ENCODE measurements around the gene NUP210. TPM values are rescaled to one million over a fixed set of nuclear protein-coding genes. Genes with fewer than 3 reads are reported as not detected.
"Not testable (repeated sequence)": the region's sequence is repeated elsewhere in the genome, so short reads cannot be mapped to it uniquely, and the experiment has no call there.

NUP210 gene
- polyA plus RNA-seq, 1 donor, result 26.0 TPM

DNA sequence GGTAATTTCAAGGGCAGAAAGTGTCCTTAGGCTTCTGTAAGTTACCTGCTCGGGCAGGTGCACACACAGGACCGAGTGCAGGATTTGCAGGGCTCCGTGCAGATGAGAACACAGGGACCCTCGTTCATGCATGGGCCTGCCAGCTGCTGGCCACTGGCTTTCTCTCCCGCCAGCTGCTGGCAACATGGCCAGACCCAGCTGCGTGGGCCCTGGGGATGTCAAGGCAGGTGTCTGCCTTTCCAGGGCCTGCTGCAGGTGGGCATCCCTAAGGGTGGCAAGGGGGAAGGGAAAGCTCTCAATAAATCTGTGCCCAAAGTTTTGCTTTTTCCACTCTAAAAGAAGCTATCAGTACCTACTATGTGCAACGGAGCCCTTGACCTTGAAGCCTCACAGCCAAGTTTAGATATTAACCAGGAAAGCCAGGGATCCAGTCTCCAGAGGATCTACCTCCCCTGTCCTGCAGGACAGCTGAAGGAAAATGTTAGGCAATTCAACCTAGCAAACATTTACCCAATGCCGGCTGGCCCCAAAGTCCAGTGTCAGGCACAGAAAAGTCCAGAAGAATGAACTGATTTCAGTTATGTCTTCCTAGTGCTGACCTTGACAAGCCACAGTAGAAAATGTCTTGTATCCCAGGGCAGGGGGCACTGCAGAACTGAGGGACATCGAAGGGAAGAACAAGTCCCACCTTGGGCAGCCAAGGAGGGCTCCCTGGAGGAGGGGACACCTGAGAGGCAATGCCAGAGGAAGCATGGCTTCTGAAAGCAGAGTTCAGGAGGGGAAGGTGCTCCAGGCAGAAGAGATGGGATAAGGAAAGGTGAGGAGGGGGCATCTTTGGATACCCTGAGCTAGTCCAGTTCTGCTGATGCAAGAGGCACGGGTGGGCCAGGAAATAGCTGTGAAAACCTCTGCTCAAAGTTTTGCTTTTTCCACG is 26.4 kb downstream of the NUP210 start:
- H3K36me3 ChIP-seq (ENCODE audit: control insufficient read depth, insufficient read depth, low read length), result peaks cover 48% of the 10 kb centered on the region
- peak; percentile 37 to 71 for DNase-seq
- H3K27me3 ChIP-seq (ENCODE audit: control insufficient read depth, insufficient read depth, low read length), result no peaks in the 10 kb centered on the region
- H3K27ac ChIP-seq (ENCODE audit: low read length), result peak overlapping the region; percentile 30
- H3K4me1 ChIP-seq (ENCODE audit: control insufficient read depth, insufficient read depth, low read length), result peaks cover 19% of the 10 kb centered on the region
- no peaks in the 10 kb centered on the region for H3K9me3 ChIP-seq (ENCODE audit: control insufficient read depth, low read depth, low read length)
- WGBS (ENCODE audit: insufficient coverage, low lambda C conversion rate), result no CpG with 5 or more reads among the region's 11 CpGs
- H3K4me3 ChIP-seq (ENCODE audit: low read length), result no peak overlapping the region

DNA sequence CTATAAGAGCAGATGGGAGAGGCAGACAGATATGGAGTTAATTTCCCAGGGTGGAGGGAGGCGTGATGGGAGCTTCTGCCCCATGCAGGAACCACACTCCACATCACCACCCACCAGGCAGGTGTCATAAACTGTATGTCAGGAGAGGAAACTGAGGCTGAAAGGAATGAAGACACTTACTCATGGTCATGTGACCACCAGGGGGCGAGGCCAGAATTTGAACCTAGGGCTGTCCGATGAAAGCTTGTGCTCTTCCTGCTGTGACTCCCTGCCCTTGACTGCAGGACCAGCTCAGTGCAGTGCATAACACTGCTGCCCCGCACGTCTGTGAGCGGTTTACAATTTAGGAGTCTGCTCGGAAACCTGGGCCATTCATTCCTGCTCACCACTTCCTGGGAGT is 28.8 kb downstream of the NUP210 start:
- Histone ChIP-seq H3K27me3 (ENCODE audit: control insufficient read depth, insufficient read depth, low read length) (no peaks in the 10 kb centered on the region), H3K27ac (ENCODE audit: low read length) (no peak overlapping the region), H3K4me3 (ENCODE audit: low read length) (no peak overlapping the region), H3K36me3 (ENCODE audit: control insufficient read depth, insufficient read depth, low read length) (peaks cover 58% of the 10 kb centered on the region), H3K9me3 (ENCODE audit: control insufficient read depth, low read depth, low read length) (no peaks in the 10 kb centered on the region), H3K4me1 (ENCODE audit: control insufficient read depth, insufficient read depth, low read length) (peaks cover 19% of the 10 kb centered on the region)
- peak in 1 of 2 donors; percentile 19 for DNase-seq
- no CpG with 5 or more reads among the region's 7 CpGs for WGBS (ENCODE audit: insufficient coverage, low lambda C conversion rate)

DNA sequence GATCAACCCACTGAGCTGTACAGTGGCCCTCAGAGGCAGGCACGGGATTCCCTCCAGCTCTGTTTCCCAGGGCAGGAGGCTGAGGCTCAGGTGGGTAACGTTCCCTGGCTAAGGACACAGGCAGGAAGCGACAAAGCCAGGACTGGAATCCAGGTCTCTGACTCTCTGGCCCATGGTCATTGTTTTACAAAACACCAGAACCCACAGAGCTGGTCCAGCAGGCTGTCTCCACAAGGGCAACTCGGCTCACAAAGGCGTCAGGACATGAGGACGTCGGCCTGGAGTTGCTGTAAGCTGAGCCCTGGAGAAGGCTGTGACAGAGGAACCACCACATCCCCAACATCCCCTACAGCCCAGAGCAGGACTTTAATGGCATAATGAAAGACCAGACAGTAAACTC is 30.7 kb downstream of the NUP210 start:
- H3K36me3 ChIP-seq (ENCODE audit: control insufficient read depth, insufficient read depth, low read length), result peaks cover 66% of the 10 kb centered on the region
- WGBS (ENCODE audit: insufficient coverage, low lambda C conversion rate), result no CpG with 5 or more reads among the region's 7 CpGs

DNA sequence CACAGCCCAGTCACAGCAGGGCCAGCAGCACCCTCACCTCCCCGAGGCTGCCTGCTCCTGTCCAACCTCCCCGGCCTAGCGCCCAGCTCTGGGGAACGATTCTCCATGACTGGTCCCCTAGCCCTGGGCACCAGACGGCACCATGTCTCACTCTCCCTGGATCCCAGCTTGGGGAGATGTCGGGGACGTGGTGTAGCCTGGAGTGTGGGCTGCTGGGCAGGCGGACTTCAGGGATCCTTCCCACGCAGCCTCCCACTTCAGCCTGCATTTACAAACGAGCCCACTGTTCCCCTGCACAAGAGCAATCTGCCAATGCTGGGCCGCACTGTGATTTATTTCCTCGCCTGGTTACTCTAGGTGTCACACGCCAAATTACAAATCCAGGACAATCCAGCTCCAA is 31.3 kb downstream of the NUP210 start:
- H3K36me3 ChIP-seq (ENCODE audit: control insufficient read depth, insufficient read depth, low read length), result peaks cover 66% of the 10 kb centered on the region
- no peaks in the 10 kb centered on the region for H3K9me3 ChIP-seq (ENCODE audit: control insufficient read depth, low read depth, low read length)
- H3K27me3 ChIP-seq (ENCODE audit: control insufficient read depth, insufficient read depth, low read length), result no peaks in the 10 kb centered on the region
- no CpG with 5 or more reads among the region's 13 CpGs for WGBS (ENCODE audit: insufficient coverage, low lambda C conversion rate)
- no peak for DNase-seq
- peaks cover 12% of the 10 kb centered on the region for H3K4me1 ChIP-seq (ENCODE audit: control insufficient read depth, insufficient read depth, low read length)
- no peak overlapping the region for H3K27ac ChIP-seq (ENCODE audit: low read length)
- no peak overlapping the region for H3K4me3 ChIP-seq (ENCODE audit: low read length)

More for the DNA sequence above, 30.7 kb downstream of the NUP210 start:
- H3K4me3 ChIP-seq (ENCODE audit: low read length), result no peak overlapping the region
- peaks cover 17% of the 10 kb centered on the region for H3K4me1 ChIP-seq (ENCODE audit: control insufficient read depth, insufficient read depth, low read length)
- H3K27me3 ChIP-seq (ENCODE audit: control insufficient read depth, insufficient read depth, low read length), result no peaks in the 10 kb centered on the region
- no peak for DNase-seq
- no peak overlapping the region for H3K27ac ChIP-seq (ENCODE audit: low read length)
- no peaks in the 10 kb centered on the region for H3K9me3 ChIP-seq (ENCODE audit: control insufficient read depth, low read depth, low read length)

DNA sequence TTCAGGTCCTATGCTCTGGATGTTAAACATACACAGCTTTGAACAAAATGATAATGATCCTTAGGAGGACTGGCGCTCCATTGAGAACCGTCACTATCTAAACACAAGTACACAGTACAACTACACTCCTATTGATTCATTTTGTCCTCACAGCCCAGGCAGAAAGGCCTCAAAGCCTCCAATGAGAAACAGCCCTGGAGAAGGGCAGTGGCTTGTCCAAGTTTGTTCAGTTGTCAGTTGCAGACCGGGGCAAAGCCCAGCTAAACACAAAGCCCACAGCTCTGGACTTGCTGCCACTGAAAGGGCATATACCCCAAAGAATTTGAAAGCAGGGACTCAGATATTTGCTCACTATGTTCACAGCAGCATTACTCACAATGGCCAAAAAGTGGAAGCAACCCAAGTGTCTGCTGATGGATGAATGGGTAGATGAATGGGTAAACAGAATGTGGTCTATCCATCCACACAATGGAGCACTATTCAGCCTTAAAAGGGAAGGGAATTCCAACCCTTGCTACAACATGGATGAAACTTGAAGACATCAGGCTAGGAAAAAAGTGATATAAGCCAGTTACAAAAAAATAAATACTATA is 34.7 kb downstream of the NUP210 start:
- Histone ChIP-seq H3K27me3 (ENCODE audit: control insufficient read depth, insufficient read depth, low read length) (no peaks in the 10 kb centered on the region), H3K27ac (ENCODE audit: low read length) (no peak overlapping the region)

DNA sequence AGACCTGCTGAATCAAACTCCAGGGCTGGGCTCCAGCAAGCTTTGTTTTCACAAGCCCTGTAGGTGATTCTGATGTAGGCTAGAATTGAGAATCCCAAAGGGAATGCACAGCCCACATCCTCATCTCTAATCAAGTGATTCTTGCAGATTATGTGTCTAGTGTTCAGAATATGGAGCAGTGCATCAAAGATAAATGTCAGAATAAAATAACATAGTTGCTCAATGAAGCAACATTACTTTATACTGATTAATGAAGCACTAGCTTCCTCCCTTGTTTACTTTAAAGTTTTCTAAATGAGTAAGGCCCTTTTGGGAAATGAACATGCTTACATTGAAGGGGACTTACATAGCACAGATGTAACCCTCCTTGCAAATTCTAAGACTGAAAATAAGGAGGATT is 39.2 kb downstream of the NUP210 start:
- no peak for DNase-seq
- no peaks in the 10 kb centered on the region for H3K9me3 ChIP-seq (ENCODE audit: control insufficient read depth, low read depth, low read length)
- peaks cover 8% of the 10 kb centered on the region for H3K4me1 ChIP-seq (ENCODE audit: control insufficient read depth, insufficient read depth, low read length)
- no peak overlapping the region for H3K27ac ChIP-seq (ENCODE audit: low read length)
- H3K27me3 ChIP-seq (ENCODE audit: control insufficient read depth, insufficient read depth, low read length), result no peaks in the 10 kb centered on the region
- H3K36me3 ChIP-seq (ENCODE audit: control insufficient read depth, insufficient read depth, low read length), result peaks cover 41% of the 10 kb centered on the region
- H3K4me3 ChIP-seq (ENCODE audit: low read length), result no peak overlapping the region

More for the DNA sequence above, 34.7 kb downstream of the NUP210 start:
- DNase-seq, result no peak
- Histone ChIP-seq H3K4me1 (ENCODE audit: control insufficient read depth, insufficient read depth, low read length) (no peaks in the 10 kb centered on the region), H3K9me3 (ENCODE audit: control insufficient read depth, low read depth, low read length) (no peaks in the 10 kb centered on the region), H3K36me3 (ENCODE audit: control insufficient read depth, insufficient read depth, low read length) (peaks cover 59% of the 10 kb centered on the region), H3K4me3 (ENCODE audit: low read length) (no peak overlapping the region)
- no CpG with 5 or more reads among the region's 3 CpGs for WGBS (ENCODE audit: insufficient coverage, low lambda C conversion rate)

DNA sequence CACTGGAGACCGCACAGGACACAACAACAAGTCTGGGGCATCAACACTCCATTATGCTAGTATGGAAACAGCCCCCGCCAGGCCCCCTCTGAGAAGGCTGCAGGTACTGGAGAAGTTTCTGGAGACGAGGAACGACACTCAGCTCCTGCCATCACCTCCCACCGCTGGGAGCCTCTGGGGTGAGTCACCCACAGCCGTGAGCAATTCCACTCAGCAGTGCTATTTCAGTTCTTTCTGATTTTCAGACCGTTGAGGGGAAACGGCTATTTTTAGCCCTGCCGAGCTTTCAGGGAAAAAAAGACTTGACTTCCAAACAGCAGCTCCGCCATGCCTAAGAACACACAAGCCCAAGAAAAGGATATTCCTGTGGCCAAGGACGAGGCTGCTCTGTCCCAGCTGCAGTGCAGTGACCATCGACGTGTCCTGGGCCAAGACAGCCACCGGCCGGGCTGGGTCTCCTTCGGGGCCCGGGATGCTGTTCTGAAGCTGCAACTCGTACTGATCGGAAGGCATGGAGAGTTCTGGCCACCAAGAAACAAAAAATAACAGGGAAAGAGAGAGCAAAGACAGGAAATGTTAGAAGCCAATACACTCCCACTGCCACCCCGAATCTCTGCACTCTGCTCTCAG is 40.8 kb downstream of the NUP210 start:
- H3K27ac ChIP-seq (ENCODE audit: low read length), result no peak overlapping the region
- H3K4me1 ChIP-seq (ENCODE audit: control insufficient read depth, insufficient read depth, low read length), result peaks cover 8% of the 10 kb centered on the region
- H3K9me3 ChIP-seq (ENCODE audit: control insufficient read depth, low read depth, low read length), result no peaks in the 10 kb centered on the region
- DNase-seq, result no peak
- H3K36me3 ChIP-seq (ENCODE audit: control insufficient read depth, insufficient read depth, low read length), result peaks cover 40% of the 10 kb centered on the region
- no peak overlapping the region for H3K4me3 ChIP-seq (ENCODE audit: low read length)
- WGBS (ENCODE audit: insufficient coverage, low lambda C conversion rate), result no CpG with 5 or more reads among the region's 20 CpGs
- H3K27me3 ChIP-seq (ENCODE audit: control insufficient read depth, insufficient read depth, low read length), result no peaks in the 10 kb centered on the region

DNA sequence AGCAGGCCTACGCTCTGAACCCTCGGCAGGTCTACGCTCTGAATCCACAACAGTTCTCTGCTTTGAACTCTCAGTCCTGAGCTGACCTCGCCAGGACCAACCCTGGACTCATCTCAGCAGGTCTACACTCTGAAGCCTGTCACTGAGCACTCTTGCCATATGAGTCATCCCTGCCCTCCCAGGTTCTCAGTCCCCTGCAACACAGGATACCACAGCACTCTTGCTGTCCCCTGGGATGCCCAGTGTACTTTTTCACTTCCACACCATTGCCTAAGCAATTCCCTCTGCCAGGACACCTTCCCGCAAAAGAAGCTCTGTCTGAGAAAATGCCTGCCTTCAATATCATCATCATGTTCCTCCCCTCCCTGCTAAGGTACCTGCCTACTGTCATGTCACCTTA is 42.0 kb downstream of the NUP210 start:
- no CpG with 5 or more reads among the region's 5 CpGs for WGBS (ENCODE audit: insufficient coverage, low lambda C conversion rate)
- H3K27me3 ChIP-seq (ENCODE audit: control insufficient read depth, insufficient read depth, low read length), result no peaks in the 10 kb centered on the region
- peak in 1 of 2 donors; percentile 27 for DNase-seq
- H3K4me1 ChIP-seq (ENCODE audit: control insufficient read depth, insufficient read depth, low read length), result peaks cover 8% of the 10 kb centered on the region
- H3K9me3 ChIP-seq (ENCODE audit: control insufficient read depth, low read depth, low read length), result no peaks in the 10 kb centered on the region
- H3K4me3 ChIP-seq (ENCODE audit: low read length), result no peak overlapping the region
- H3K36me3 ChIP-seq (ENCODE audit: control insufficient read depth, insufficient read depth, low read length), result peaks cover 48% of the 10 kb centered on the region
- H3K27ac ChIP-seq (ENCODE audit: low read length), result no peak overlapping the region

DNA sequence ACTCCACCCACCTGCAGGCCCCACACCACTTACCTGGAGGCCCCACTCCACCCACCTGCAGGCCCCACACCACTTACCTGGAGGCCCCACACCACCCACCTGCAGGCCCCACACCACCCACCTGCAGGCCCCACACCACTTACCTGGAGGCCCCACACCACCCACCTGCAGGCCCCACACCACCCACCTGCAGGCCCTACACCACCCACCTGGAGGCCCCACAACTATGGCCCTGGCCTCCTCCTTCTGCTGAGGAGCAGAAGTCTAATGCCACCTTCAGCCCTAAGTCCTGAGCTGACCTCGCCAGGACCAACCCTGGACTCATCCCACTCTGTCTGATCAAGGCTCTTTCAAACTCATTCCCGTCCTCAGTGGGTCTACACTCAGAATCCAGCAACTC is 42.4 kb downstream of the NUP210 start:
- H3K36me3 ChIP-seq (ENCODE audit: control insufficient read depth, insufficient read depth, low read length), result peaks cover 48% of the 10 kb centered on the region
- not testable (repeated sequence) for H3K27me3 ChIP-seq (ENCODE audit: control insufficient read depth, insufficient read depth, low read length); H3K27ac ChIP-seq (ENCODE audit: low read length); H3K4me1 ChIP-seq (ENCODE audit: control insufficient read depth, insufficient read depth, low read length); H3K9me3 ChIP-seq (ENCODE audit: control insufficient read depth, low read depth, low read length); H3K4me3 ChIP-seq (ENCODE audit: low read length)
- WGBS (ENCODE audit: insufficient coverage, low lambda C conversion rate), result no CpG with 5 or more reads among the region's 2 CpGs
- DNase-seq, result peak in 1 of 2 donors; percentile 17

DNA sequence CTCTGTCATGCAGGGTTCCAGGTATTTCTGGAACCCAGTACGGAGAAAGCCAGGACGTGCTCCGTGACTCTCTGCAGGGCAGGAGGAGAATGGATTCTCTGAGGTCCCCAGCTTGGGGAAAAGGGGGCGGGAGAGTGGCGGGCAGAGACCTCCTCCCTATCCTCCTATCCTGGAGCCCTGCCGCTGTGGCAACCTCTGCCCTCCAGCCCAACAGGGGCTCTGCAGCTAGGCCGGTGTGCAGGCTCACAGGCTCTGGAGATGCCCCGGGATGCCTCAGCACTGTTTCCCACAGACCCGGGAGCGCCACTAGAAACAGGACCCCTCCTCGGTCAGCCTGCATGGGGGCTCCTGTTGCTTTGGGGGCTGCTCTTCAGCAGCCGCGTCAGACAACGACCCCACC is 43.1 kb downstream of the NUP210 start:
- Histone ChIP-seq H3K4me1 (ENCODE audit: control insufficient read depth, insufficient read depth, low read length) (peaks cover 8% of the 10 kb centered on the region), H3K27ac (ENCODE audit: low read length) (no peak overlapping the region), H3K9me3 (ENCODE audit: control insufficient read depth, low read depth, low read length) (no peaks in the 10 kb centered on the region), H3K4me3 (ENCODE audit: low read length) (no peak overlapping the region), H3K36me3 (ENCODE audit: control insufficient read depth, insufficient read depth, low read length) (peaks cover 54% of the 10 kb centered on the region), H3K27me3 (ENCODE audit: control insufficient read depth, insufficient read depth, low read length) (no peaks in the 10 kb centered on the region)
- DNase-seq, result no peak
- WGBS (ENCODE audit: insufficient coverage, low lambda C conversion rate), result no CpG with 5 or more reads among the region's 14 CpGs

Measured in large intestine (tissue), 3 donors.